GM18873 (cell line): ENCODE measurements around the gene HPN.
"Not testable (repeated sequence)": the region's sequence is repeated elsewhere in the genome, so short reads cannot be mapped to it uniquely, and the experiment has no call there.

ENCODE experiments used
- ATAC-seq: cut with Tn5 transposase; IDR thresholded peaks from one replicate; pipeline ENCODE4 v1.9.1; 2021; ENCODE audit warnings: mild to moderate bottlenecking, moderate library complexity, moderate number of reproducible peaks; ENCODE audit not compliant: unreplicated experiment, low FRiP score

The HPN gene

GRCh38 chr19:35008891-35009341, 32.6 kb upstream of the HPN start:
- no peak for ATAC-seq

DNA sequence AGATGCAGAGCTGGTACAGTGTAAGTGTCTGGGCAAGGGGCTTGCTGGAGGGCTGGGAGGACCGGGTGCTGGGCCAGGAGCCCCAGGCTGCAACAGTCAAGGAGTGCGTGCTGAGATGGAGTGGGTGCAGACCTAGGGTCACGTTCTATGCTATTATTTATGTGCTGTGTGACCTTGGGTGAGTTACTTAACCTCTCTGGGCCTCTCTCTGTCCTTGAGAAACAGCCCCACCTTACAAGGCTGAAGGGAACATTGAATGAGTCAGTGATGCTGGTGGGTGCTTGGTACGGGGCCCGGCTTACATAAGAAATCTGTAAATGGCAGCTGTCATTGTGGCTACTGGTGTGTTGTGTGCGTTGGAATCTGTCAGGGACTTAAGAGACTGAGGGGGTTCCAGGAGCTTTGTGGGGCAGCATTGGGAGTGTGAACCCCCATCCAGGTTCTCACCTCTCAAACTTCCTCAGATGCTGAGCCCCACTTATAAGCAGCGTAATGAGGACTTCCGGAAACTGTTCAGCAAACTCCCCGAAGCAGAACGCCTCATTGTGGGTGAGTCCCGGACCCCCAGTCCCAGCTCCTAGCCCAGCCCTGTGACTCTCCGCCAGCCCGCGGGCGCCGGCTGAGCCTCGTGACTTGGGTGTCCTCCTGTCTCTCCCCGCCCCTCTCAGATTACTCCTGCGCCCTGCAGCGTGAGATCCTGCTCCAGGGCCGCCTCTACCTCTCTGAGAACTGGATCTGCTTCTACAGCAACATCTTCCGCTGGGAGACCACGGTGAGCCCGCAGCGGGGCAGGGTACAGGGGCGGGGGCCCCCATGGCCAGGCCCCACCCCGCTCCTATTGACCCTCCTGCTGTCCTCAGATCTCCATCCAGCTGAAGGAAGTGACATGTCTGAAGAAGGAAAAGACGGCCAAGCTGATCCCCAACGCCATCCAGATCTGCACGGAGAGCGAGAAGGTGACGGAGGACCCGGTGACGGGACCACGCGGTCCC, 31.8 kb upstream of the HPN start:
- no peak for ATAC-seq

DNA sequence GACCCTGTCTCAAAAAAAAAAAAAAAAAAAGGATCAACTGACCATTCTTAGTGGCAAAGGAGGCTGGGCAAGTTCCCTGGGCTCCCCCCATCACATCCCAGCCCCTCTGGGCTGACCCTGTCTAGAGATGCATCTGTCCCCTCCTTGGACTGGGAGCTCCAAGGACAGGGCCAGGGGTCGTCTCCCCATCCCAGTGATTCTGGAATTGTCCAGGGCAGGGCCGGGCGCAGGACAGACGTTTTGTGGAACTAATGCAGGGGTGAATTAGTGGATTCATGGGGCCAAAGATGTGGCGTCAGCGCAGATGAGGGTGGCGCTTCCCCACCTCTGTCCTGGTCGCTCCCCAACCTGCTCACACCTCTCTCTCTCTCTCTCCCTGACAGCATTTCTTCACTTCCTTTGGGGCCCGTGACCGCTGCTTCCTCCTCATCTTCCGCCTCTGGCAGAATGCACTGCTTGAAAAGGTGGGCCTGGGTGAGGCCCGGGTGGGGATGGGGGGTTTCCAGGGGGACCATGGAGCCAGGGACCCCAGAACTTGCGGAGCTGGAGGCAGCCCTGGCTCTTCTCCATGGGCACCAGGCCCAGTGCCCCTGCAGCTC, 30.3 kb upstream of the HPN start:
- ATAC-seq: no peak

- ATAC-seq: no peak
These were observed 29.5 kb upstream of the HPN start for GRCh38 chr19:35011737-35012682.

GRCh38 chr19:35013041-35013819, 28.3 kb upstream of the HPN start:
- ATAC-seq: no peak

- no peak for ATAC-seq
These were observed 27.4 kb upstream of the HPN start for GRCh38 chr19:35013820-35014754.

DNA sequence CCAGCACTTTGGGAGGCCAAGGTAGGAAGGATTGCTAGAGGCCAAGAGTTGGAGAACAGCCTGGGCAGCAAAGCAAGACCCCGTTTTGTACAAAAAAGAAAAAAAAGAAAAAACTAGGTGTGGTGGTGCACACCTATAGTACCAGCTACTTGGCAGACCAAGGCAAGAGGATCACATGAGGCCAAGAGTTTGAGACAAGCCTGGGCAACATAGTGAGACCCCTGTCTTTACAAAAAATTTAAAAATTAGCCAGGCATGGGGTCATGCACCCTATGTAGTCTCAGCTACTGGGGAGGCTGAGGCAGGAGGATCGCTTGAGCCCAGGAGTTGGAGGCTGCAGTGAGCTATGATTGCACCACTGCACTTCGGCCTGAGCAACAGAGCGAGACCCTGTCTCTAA, 26.7 kb upstream of the HPN start:
- ATAC-seq: not testable (repeated sequence)

- no peak for ATAC-seq
These were observed 26.1 kb upstream of the HPN start for GRCh38 chr19:35015270-35015953.

DNA sequence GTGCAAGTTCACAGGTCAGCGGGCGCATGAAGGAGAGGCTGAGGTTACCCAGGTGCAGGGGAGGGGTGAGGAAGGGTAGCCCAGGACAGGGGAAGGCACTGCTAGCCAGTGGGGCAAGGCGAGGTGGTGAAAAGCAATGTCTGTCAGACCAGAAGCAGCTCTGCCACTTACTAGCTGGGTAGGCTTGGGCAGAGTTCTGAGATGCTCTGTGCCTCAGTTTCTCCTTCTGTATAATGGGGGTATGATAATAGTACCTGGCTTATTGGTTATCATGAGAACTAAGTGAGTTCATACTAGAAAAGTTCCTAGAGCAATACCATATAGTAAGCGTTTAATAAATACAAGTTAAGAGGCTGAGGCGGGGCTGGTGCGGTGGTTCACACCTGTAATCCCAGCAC, 25.6 kb upstream of the HPN start:
- ATAC-seq: no peak

- no peak for ATAC-seq
These were observed 24.0 kb upstream of the HPN start for GRCh38 chr19:35017507-35017906.

GRCh38 chr19:35018379-35018778, 23.1 kb upstream of the HPN start:
- no peak for ATAC-seq

GRCh38 chr19:35019144-35019543, 22.4 kb upstream of the HPN start:
- no peak for ATAC-seq

GRCh38 chr19:35021016-35021415, 20.5 kb upstream of the HPN start:
- no peak for ATAC-seq

DNA sequence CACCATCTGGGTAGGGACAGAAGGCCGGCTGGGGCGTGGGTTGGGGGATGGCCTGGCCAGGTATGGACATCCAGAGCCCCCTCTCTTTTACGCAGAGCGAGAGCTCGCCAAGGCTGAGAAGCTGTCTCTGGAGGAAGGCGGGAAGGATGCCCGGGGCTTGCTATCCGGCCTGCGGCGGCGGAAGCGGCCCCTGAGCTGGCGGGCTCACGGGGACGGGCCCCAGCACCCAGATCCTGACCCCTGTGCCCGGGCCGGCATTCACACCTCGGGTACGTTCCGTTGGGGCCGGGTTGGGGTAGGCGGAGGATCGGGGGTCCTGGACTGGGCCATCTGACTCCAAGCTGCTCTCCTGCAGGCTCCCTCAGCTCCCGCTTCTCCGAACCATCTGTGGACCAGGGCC, 19.9 kb upstream of the HPN start:
- no peak for ATAC-seq

DNA sequence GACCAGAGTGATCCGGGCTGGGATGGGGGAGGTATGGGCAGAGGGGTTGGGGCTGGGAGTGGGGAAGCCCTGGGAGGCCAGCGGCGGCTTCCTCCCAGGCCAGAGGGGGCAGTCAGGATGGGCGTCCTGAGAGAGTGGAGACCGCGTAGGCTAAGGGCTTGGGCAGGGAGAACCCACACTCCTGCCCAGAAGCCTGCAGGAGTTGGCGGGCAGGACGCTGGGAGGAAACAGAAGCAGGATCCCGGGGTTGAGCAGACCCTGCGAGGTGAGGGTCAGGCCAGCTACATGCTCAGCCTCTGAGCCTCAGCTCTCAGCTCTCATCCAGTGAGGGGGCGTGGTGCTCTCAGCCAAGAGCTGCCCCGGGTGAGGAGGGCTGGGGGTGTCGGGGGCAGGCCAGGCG, 19.1 kb upstream of the HPN start:
- no peak for ATAC-seq

DNA sequence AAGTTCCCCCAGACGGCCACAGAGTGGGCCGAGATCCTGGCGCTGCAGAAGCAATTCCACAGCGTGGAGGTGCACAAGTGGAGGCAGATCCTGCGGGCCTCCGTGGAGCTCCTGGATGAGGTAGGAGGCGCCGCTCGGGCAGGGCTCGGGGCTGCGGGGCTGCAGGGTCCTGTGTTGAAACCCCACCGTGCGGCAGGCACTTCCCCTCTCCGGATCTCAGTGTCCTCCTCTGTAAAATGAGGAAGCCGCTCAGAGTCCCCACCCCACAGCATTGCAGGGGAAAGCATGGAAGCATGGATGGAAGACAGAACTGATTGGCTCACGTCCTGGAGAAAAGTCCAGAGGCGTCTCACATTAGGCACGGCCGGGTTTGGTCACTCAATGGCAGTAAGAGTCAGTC, 18.1 kb upstream of the HPN start:
- ATAC-seq: no peak

DNA sequence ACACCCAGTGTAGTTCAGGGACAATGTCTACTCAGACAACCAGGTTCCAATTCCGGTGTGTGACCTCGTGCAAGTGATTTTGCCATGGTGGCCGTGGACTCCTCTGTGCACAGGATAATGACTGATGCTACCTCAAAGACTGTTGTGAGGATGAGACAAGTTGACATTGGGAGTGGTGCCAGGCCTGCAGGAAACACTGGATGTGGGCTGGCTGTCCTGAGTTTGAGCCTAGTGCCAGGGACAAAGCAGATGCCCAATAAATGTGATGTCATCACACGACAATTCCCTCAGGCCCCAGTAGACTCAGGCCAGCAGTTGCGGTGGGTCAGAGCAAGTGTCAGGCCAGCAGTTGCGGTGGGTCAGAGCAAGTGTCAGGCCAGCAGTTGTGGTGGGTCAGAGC, 17.4 kb upstream of the HPN start:
- ATAC-seq: no peak

GRCh38 chr19:35025969-35026368, 15.6 kb upstream of the HPN start:
- no peak for ATAC-seq
